Fibroblast of lung (primary cell): ENCODE measurements around the gene ABCA7. TPM values are rescaled to one million over a fixed set of nuclear protein-coding genes. Genes with fewer than 3 reads are reported as not detected.

Experiments
- DNase-seq, 2 donors: peaks; one replicate each; pipeline versions ENCODE4 v3.0.0 to v3.0.0-alpha.2; 2010; ENCODE audit warnings: low read depth in 2 of 2
- H2AFZ ChIP-seq: 2 replicates; pipeline ENCODE4 v1.5.1; 2012; ENCODE audit warnings: low read length, control low read depth, inconsistent platforms
- H3K27ac ChIP-seq: 2 replicates; pipeline ENCODE4 v1.5.1; 2011; ENCODE audit warnings: low read length, control low read depth; ENCODE audit not compliant: insufficient read depth
- H3K27me3 ChIP-seq: 2 replicates; pipeline ENCODE4 v1.5.1; 2011; ENCODE audit warnings: mild to moderate bottlenecking, low read length; ENCODE audit not compliant: control insufficient read depth, insufficient read depth
- H3K36me3 ChIP-seq: 2 replicates; pipeline ENCODE4 v1.5.1; 2011; ENCODE audit warnings: low read length; ENCODE audit not compliant: control insufficient read depth, insufficient read depth
- H3K4me1 ChIP-seq: 2 replicates; pipeline ENCODE4 v1.5.1; 2011; ENCODE audit warnings: low read length; ENCODE audit not compliant: control insufficient read depth, insufficient read depth; ENCODE audit errors: extremely low read depth
- H3K4me2 ChIP-seq: 2 replicates; pipeline ENCODE4 v1.5.1; 2011; ENCODE audit warnings: low read length, control low read depth; ENCODE audit not compliant: insufficient read depth; ENCODE audit errors: extremely low read depth
- H3K4me3 ChIP-seq, 4 experiments: fragments of 200-600 bp in 1 of 4; sonication (generic) in 1 of 4; replicated peaks in 1 of 4; 2 replicates each; pipeline ENCODE4 v1.5.1; 2011 to 2016; ENCODE audit warnings: low read length in 4 of 4, low read depth in 3 of 4, mild to moderate bottlenecking in 3 of 4, control low read depth in 2 of 4, inconsistent platforms in 1 of 4, mixed read lengths in 1 of 4; ENCODE audit not compliant: insufficient read depth in 1 of 4; ENCODE audit errors: control extremely low read depth in 1 of 4
- H3K79me2 ChIP-seq: 2 replicates; pipeline ENCODE4 v1.5.1; 2012; ENCODE audit warnings: mild to moderate bottlenecking, low read length, inconsistent platforms; ENCODE audit not compliant: control insufficient read depth, insufficient read depth
- H3K9ac ChIP-seq: 2 replicates; pipeline ENCODE4 v1.5.1; 2011; ENCODE audit warnings: mild to moderate bottlenecking, low read length, control low read depth; ENCODE audit not compliant: insufficient read depth
- H3K9me3 ChIP-seq: 2 replicates; pipeline ENCODE4 v1.5.1; 2012; ENCODE audit warnings: low read depth, low read length; ENCODE audit not compliant: control insufficient read depth, insufficient read depth
- H4K20me1 ChIP-seq: 2 replicates; pipeline ENCODE4 v1.5.1; 2011; ENCODE audit warnings: low read length; ENCODE audit not compliant: control insufficient read depth, insufficient read depth; ENCODE audit errors: extremely low read depth
- EZH2 ChIP-seq: IDR thresholded peaks from 2 replicates; pipeline ENCODE4 v1.5.1; 2012; ENCODE audit warnings: low read length, control low read depth, mild to moderate bottlenecking; ENCODE audit errors: missing control alignments
- polyA plus RNA-seq, 2 donors: library from polyadenylated mRNA; depleted of rRNA in 1 of 2; stranded (reverse) in 1 of 2; unstranded in 1 of 2; fragments of >200 nt; gene quantifications; 2 replicates each; pipeline ENCODE4 v1.2.1, GENCODE V29; 2011 to 2012; ENCODE audit warnings: missing spikeins in 1 of 2
- total RNA-seq: library from RNA; depleted of rRNA; stranded (reverse); fragments of >200 nt; gene quantifications from 2 replicates; pipeline ENCODE4 v1.2.1, GENCODE V29; 2014
- TF ChIP-seq, protein P1 (sequence below), 2 donors: IDR thresholded peaks in 1 of 2; conservative IDR thresholded peaks in 1 of 2; 1 replicate in 1 of 2; 2 replicates in 1 of 2; pipeline ENCODE4 v1.5.1; 2011 to 2012; ENCODE audit warnings: low read length in 2 of 2, control low read depth in 1 of 2, inconsistent platforms in 1 of 2, low read depth in 1 of 2, mild to moderate bottlenecking in 1 of 2

The ABCA7 gene
- total and polyA plus RNA-seq, 2 donors (not counting 1 experiment from before 2014, with no cell fraction given), result 2.2 to 9.7 TPM

DNA sequence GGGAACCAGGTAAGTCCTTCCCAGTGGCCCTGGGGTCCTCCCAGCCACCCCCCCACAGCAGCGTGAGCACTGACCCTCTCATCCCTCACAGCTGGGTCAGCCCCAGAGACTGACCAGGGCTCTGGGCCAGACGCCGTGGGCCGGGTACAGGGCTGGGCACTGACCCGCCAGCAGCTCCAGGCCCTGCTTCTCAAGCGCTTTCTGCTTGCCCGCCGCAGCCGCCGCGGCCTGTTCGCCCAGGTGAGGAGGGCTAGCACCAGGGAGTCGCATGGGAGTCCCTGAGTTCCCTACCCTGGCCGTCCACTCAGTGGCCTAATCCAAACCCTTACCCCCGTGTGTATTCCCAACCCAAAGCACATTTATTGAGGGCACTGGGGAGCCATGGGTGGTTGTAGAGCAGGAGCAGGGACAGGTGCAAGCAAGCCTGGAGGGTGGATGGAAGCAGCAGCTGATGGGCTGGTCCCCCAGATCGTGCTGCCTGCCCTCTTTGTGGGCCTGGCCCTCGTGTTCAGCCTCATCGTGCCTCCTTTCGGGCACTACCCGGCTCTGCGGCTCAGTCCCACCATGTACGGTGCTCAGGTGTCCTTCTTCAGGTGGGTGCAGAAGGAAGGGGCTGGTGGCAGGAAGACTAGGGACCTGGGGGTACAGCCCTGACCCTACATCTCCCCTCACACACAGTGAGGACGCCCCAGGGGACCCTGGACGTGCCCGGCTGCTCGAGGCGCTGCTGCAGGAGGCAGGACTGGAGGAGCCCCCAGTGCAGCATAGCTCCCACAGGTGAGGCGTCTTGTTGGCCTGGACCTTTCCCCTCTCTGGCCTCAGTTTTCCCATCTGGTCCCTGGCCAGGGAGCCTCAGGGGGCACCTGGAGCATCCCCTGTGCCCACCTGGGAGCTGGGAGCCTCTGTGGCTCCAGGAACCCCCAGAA, 14.5 kb downstream of the ABCA7 start:
- H3K4me1 ChIP-seq, result no peaks in the 10 kb centered on the region
- no peak for TF ChIP-seq EZH2
- TF ChIP-seq, protein P1, sequence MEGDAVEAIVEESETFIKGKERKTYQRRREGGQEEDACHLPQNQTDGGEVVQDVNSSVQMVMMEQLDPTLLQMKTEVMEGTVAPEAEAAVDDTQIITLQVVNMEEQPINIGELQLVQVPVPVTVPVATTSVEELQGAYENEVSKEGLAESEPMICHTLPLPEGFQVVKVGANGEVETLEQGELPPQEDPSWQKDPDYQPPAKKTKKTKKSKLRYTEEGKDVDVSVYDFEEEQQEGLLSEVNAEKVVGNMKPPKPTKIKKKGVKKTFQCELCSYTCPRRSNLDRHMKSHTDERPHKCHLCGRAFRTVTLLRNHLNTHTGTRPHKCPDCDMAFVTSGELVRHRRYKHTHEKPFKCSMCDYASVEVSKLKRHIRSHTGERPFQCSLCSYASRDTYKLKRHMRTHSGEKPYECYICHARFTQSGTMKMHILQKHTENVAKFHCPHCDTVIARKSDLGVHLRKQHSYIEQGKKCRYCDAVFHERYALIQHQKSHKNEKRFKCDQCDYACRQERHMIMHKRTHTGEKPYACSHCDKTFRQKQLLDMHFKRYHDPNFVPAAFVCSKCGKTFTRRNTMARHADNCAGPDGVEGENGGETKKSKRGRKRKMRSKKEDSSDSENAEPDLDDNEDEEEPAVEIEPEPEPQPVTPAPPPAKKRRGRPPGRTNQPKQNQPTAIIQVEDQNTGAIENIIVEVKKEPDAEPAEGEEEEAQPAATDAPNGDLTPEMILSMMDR (conservative IDR thresholded peaks at IDR 0.05 in 1 of 2, IDR thresholded peaks at IDR 0.05 in 1 of 2; ENCODE audit: low read depth in 1 of 2, low read length in 2 of 2), result no peak
- no peak overlapping the region for H3K4me3 ChIP-seq

DNA sequence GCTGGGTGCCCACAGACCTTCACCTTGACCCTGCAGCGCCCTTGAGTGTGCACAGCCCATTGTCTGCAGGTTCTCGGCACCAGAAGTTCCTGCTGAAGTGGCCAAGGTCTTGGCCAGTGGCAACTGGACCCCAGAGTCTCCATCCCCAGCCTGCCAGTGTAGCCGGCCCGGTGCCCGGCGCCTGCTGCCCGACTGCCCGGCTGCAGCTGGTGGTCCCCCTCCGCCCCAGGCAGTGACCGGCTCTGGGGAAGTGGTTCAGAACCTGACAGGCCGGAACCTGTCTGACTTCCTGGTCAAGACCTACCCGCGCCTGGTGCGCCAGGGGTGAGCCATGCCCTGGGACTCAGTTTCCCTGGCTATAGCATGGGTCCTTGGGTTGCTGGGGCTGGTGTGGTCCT, 15.1 kb downstream of the ABCA7 start:
- TF ChIP-seq, protein P1 (conservative IDR thresholded peaks at IDR 0.05 in 1 of 2, IDR thresholded peaks at IDR 0.05 in 1 of 2; ENCODE audit: low read depth in 1 of 2, low read length in 2 of 2), result no peak
- no peak for TF ChIP-seq EZH2
- no peak overlapping the region for H3K9ac ChIP-seq
- no peaks in the 10 kb centered on the region for H4K20me1 ChIP-seq
- no peaks in the 10 kb centered on the region for H3K36me3 ChIP-seq
- peaks cover 5% of the 10 kb centered on the region for H3K9me3 ChIP-seq
- no peaks in the 10 kb centered on the region for H3K79me2 ChIP-seq
- DNase-seq, result no peak
- H3K4me3 ChIP-seq, result no peak overlapping the region
- H3K4me1 ChIP-seq, result no peaks in the 10 kb centered on the region
- no peak overlapping the region for H2AFZ ChIP-seq
- no peak overlapping the region for H3K27ac ChIP-seq
- no peaks in the 10 kb centered on the region for H3K27me3 ChIP-seq
- no peak overlapping the region for H3K4me2 ChIP-seq

More for the DNA sequence above, 14.5 kb downstream of the ABCA7 start:
- H3K9me3 ChIP-seq, result peaks cover 5% of the 10 kb centered on the region
- no peak overlapping the region for H3K27ac ChIP-seq
- no peaks in the 10 kb centered on the region for H3K79me2 ChIP-seq
- H3K4me2 ChIP-seq, result no peak overlapping the region
- no peaks in the 10 kb centered on the region for H3K36me3 ChIP-seq
- no peaks in the 10 kb centered on the region for H3K27me3 ChIP-seq
- H4K20me1 ChIP-seq, result no peaks in the 10 kb centered on the region
- H2AFZ ChIP-seq, result no peak overlapping the region
- H3K9ac ChIP-seq, result no peak overlapping the region
- DNase-seq, result no peak

DNA sequence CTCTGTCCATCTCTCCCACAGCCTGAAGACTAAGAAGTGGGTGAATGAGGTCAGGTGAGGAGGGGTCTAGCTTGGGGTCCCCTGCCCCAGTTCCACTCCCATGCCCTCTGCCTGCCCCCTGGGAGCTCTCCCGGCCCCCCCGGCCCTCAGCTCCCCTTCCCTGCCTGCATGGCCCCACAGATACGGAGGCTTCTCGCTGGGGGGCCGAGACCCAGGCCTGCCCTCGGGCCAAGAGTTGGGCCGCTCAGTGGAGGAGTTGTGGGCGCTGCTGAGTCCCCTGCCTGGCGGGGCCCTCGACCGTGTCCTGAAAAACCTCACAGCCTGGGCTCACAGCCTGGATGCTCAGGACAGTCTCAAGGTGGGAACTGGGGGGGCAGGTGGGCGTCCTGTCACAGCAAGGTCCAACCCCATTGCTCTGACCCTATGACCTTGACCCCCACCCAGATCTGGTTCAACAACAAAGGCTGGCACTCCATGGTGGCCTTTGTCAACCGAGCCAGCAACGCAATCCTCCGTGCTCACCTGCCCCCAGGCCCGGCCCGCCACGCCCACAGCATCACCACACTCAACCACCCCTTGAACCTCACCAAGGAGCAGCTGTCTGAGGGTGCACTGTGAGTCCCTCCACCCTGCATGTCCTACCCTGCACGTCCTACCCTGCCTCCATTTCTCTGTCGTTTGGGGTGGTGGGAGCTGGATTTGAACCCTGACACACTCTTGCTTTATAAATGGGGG, 16.1 kb downstream of the ABCA7 start:
- H3K4me2 ChIP-seq, result no peak overlapping the region
- H4K20me1 ChIP-seq, result no peaks in the 10 kb centered on the region
- no peak for DNase-seq
- no peaks in the 10 kb centered on the region for H3K4me1 ChIP-seq
- H3K4me3 ChIP-seq, result no peak overlapping the region
- no peak overlapping the region for H3K27ac ChIP-seq
- peaks cover 5% of the 10 kb centered on the region for H3K9me3 ChIP-seq
- TF ChIP-seq EZH2, result no peak
- TF ChIP-seq, protein P1 (conservative IDR thresholded peaks at IDR 0.05 in 1 of 2, IDR thresholded peaks at IDR 0.05 in 1 of 2; ENCODE audit: low read depth in 1 of 2, low read length in 2 of 2), result no peak
- H3K9ac ChIP-seq, result no peak overlapping the region
- H3K36me3 ChIP-seq, result no peaks in the 10 kb centered on the region
- no peak overlapping the region for H2AFZ ChIP-seq
- no peaks in the 10 kb centered on the region for H3K79me2 ChIP-seq
- H3K27me3 ChIP-seq, result no peaks in the 10 kb centered on the region
